ENCODE measurements around the gene ZEB2. TPM values are rescaled to one million over a fixed set of nuclear protein-coding genes. Genes with fewer than 3 reads are reported as not detected.

The ZEB2 gene
- total RNA-seq, 1 experiment from 2014 or later, result 28.2 TPM

GRCh38 chr2:144470816-144471215, 49.1 kb downstream of the ZEB2 start:
- intact Hi-C loops (cut with micrococcal nuclease), result no loop called here
- Mint-ChIP-seq H3K36me3 (ENCODE audit: insufficient read depth, unreplicated experiment) (no peaks in the 10 kb centered on the region), H3K4me1 (ENCODE audit: insufficient read depth, unreplicated experiment) (peaks cover 4% of the 10 kb centered on the region), H3K4me3 (ENCODE audit: unreplicated experiment) (no peak overlapping the region), H3K27ac (ENCODE audit: low read depth, unreplicated experiment) (no peak overlapping the region), H3K9me3 (ENCODE audit: unreplicated experiment) (no peaks in the 10 kb centered on the region), H3K27me3 (ENCODE audit: insufficient read depth, unreplicated experiment) (no peaks in the 10 kb centered on the region)
- no TSS peak for BruUV-seq (replicated peaks)
- POLR2A ChIA-PET, result interaction anchor here (0.7 kb wide), 1 partner anchor 58 kb away, joined by 4 read pairs; no protein-coding TSS in a partner anchor
- DNase-seq (ENCODE audit: unreplicated experiment), result no peak
- CTCF ChIA-PET, result interaction anchor here (0.6 to 1.2 kb wide), 3 partner anchors 11 to 521 kb away, joined by 3 to 8 read pairs (median 3); no protein-coding TSS in a partner anchor
- TF ChIP-seq CTCF (IDR thresholded peaks at IDR 0.05; ENCODE audit: unreplicated experiment), result no peak

- CTCF ChIA-PET, result interaction anchor here (0.7 to 1.2 kb wide), 2 partner anchors 11 to 685 kb away, joined by 3 read pairs; no protein-coding TSS in a partner anchor
- H3K36me3 Mint-ChIP-seq (ENCODE audit: insufficient read depth, unreplicated experiment), result no peaks in the 10 kb centered on the region
- POLR2A ChIA-PET, result no interaction called here
These were observed 49.6 kb downstream of the ZEB2 start for GRCh38 chr2:144470334-144470733.

GRCh38 chr2:144469798-144470197, 50.1 kb downstream of the ZEB2 start:
- ChIA-PET POLR2A (interaction anchor here (0.6 to 1.1 kb wide), 2 partner anchors 9 to 1540 kb away, joined by 3 read pairs; no protein-coding TSS in a partner anchor), CTCF (interaction anchor here (0.7 kb wide), 1 partner anchor 684 kb away, joined by 3 read pairs; no protein-coding TSS in a partner anchor)
- Mint-ChIP-seq H3K4me1 (ENCODE audit: insufficient read depth, unreplicated experiment) (peaks cover 4% of the 10 kb centered on the region), H3K9me3 (ENCODE audit: unreplicated experiment) (no peaks in the 10 kb centered on the region), H3K27ac (ENCODE audit: low read depth, unreplicated experiment) (no peak overlapping the region), H3K36me3 (ENCODE audit: insufficient read depth, unreplicated experiment) (no peaks in the 10 kb centered on the region), H3K4me3 (ENCODE audit: unreplicated experiment) (no peak overlapping the region), H3K27me3 (ENCODE audit: insufficient read depth, unreplicated experiment) (no peaks in the 10 kb centered on the region)
- BruUV-seq (replicated peaks), result no TSS peak
- no peak for DNase-seq (ENCODE audit: unreplicated experiment)
- no peak for TF ChIP-seq CTCF (IDR thresholded peaks at IDR 0.05; ENCODE audit: unreplicated experiment)
- intact Hi-C loops (cut with micrococcal nuclease), result no loop called here

More at GRCh38 chr2:144470334-144470733, 49.6 kb downstream of the ZEB2 start:
- no TSS peak for BruUV-seq (replicated peaks)
- intact Hi-C loops (cut with micrococcal nuclease), result no loop called here
- Mint-ChIP-seq H3K27me3 (ENCODE audit: insufficient read depth, unreplicated experiment) (no peaks in the 10 kb centered on the region), H3K27ac (ENCODE audit: low read depth, unreplicated experiment) (no peak overlapping the region), H3K9me3 (ENCODE audit: unreplicated experiment) (no peaks in the 10 kb centered on the region), H3K4me1 (ENCODE audit: insufficient read depth, unreplicated experiment) (peaks cover 4% of the 10 kb centered on the region), H3K4me3 (ENCODE audit: unreplicated experiment) (no peak overlapping the region)
- DNase-seq (ENCODE audit: unreplicated experiment), result no peak
- TF ChIP-seq CTCF (IDR thresholded peaks at IDR 0.05; ENCODE audit: unreplicated experiment), result no peak

- intact Hi-C loops (cut with micrococcal nuclease), result no loop called here
- no peak for DNase-seq (ENCODE audit: unreplicated experiment)
- POLR2A ChIA-PET, result interaction anchor here (0.6 to 1.1 kb wide), 3 partner anchors 10 to 1539 kb away, joined by 3 read pairs; no protein-coding TSS in a partner anchor
- peaks cover 4% of the 10 kb centered on the region for H3K4me1 Mint-ChIP-seq (ENCODE audit: insufficient read depth, unreplicated experiment)
- no peaks in the 10 kb centered on the region for H3K27me3 Mint-ChIP-seq (ENCODE audit: insufficient read depth, unreplicated experiment)
- H3K27ac Mint-ChIP-seq (ENCODE audit: low read depth, unreplicated experiment), result no peak overlapping the region
- H3K36me3 Mint-ChIP-seq (ENCODE audit: insufficient read depth, unreplicated experiment), result no peaks in the 10 kb centered on the region
- no peak overlapping the region for H3K4me3 Mint-ChIP-seq (ENCODE audit: unreplicated experiment)
- no peak for TF ChIP-seq CTCF (IDR thresholded peaks at IDR 0.05; ENCODE audit: unreplicated experiment)
- BruUV-seq (replicated peaks), result no TSS peak
- no peaks in the 10 kb centered on the region for H3K9me3 Mint-ChIP-seq (ENCODE audit: unreplicated experiment)
- CTCF ChIA-PET, result interaction anchor here (0.9 kb wide), 1 partner anchor 32 kb away, joined by 4 read pairs; no protein-coding TSS in a partner anchor
These were observed 50.9 kb downstream of the ZEB2 start for GRCh38 chr2:144468823-144469595.
